H1 (cell line): Measurements from ENCODE around the gene PLCH2. TPM values are rescaled to one million over a fixed set of nuclear protein-coding genes. Genes with fewer than 3 reads are reported as not detected.

Experiments
- CTCF ChIA-PET: fragments of 300-600 bp; sonication (Branson Sonifier 250); formaldehyde crosslinking; loops from one replicate; lab custom pipeline; 2021; ENCODE audit not compliant: partially characterized antibody; lab: Charles Lee
- POLR2A ChIA-PET: fragments of 300-600 bp; sonication (Branson Sonifier 250); formaldehyde crosslinking; loops from one replicate; lab custom pipeline; 2021; ENCODE audit warnings: inconsistent platforms; ENCODE audit not compliant: partially characterized antibody; lab: Charles Lee
- DNase-seq, 2 experiments: peaks; one replicate each; pipeline versions ENCODE4 v3.0.0 to v3.0.0-alpha.2; 2010 to 2022; ENCODE audit warnings: low spot score in 2 of 2, low read depth in 1 of 2, mixed read lengths in 1 of 2
- FAIRE-seq: peaks from 2 replicates; lab custom pipeline; 2011; peaks lifted over from hg19 to GRCh38; lab: Jason Lieb, UNC
- H2AFZ ChIP-seq: 2 replicates; pipeline ENCODE4 v1.8.1; 2012; ENCODE audit warnings: low read length, inconsistent platforms
- H2AK5ac ChIP-seq: 2 replicates; pipeline ENCODE4 v1.6.1; 2013; ENCODE audit warnings: low read depth, low read length
- H2BK120ac ChIP-seq: replicated peaks from 2 replicates; pipeline ENCODE3; 2013; ENCODE audit warnings: low read depth, low read length, inconsistent platforms
- H2BK12ac ChIP-seq: 2 replicates; pipeline ENCODE4 v1.6.1; 2013; ENCODE audit warnings: low read depth, low read length
- H2BK15ac ChIP-seq: 2 replicates; pipeline ENCODE4 v1.6.1; 2013; ENCODE audit warnings: low read length
- H2BK20ac ChIP-seq: 2 replicates; pipeline ENCODE4 v1.6.1; 2013; ENCODE audit warnings: low read length
- H2BK5ac ChIP-seq: 2 replicates; pipeline ENCODE4 v1.6.1; 2013; ENCODE audit warnings: low read depth, low read length
- H3K14ac ChIP-seq: 2 replicates; pipeline ENCODE4 v1.6.1; 2013; ENCODE audit warnings: inconsistent platforms; ENCODE audit not compliant: insufficient read length
- H3K18ac ChIP-seq: 2 replicates; pipeline ENCODE4 v1.6.1; 2013; ENCODE audit warnings: low read length; ENCODE audit errors: extremely low read depth
- H3K23ac ChIP-seq: 2 replicates; pipeline ENCODE4 v1.6.1; 2013; ENCODE audit warnings: inconsistent platforms; ENCODE audit not compliant: insufficient read length
- H3K23me2 ChIP-seq: 2 replicates; pipeline ENCODE4 v1.6.1; 2013; ENCODE audit warnings: low read depth, low read length
- H3K27ac ChIP-seq: 2 replicates; pipeline ENCODE4 v1.6.1; 2011; ENCODE audit warnings: low read depth, low read length, inconsistent platforms
- H3K27me3 ChIP-seq, 4 experiments: replicated peaks in 1 of 4; 1 replicate in 1 of 4; 2 replicates in 3 of 4; pipeline versions ENCODE4 v1.6.1 to v1.8.1; 2011 to 2013; ENCODE audit warnings: low read length in 3 of 4, mild to moderate bottlenecking in 3 of 4, inconsistent platforms in 2 of 4, mixed read lengths in 2 of 4, moderate library complexity in 1 of 4; ENCODE audit not compliant: control insufficient read depth in 3 of 4, insufficient read depth in 3 of 4; ENCODE audit errors: extremely low read depth in 1 of 4
- H3K36me3 ChIP-seq, 4 experiments: 2 replicates each; pipeline versions ENCODE4 v1.6.1 to v1.8.1; 2011 to 2013; ENCODE audit warnings: mild to moderate bottlenecking in 4 of 4, low read length in 3 of 4, moderate library complexity in 2 of 4, control low read depth in 1 of 4, inconsistent platforms in 1 of 4; ENCODE audit not compliant: insufficient read depth in 4 of 4, control insufficient read depth in 2 of 4
- H3K4ac ChIP-seq: replicated peaks from 2 replicates; pipeline ENCODE3; 2013; ENCODE audit warnings: low read length, low read depth, mixed read lengths, inconsistent platforms; ENCODE audit not compliant: insufficient read length
- H3K4me1 ChIP-seq, 4 experiments: replicated peaks in 1 of 4; 1 replicate in 1 of 4; 2 replicates in 3 of 4; pipeline versions ENCODE4 v1.6.1 to v1.8.1; 2011 to 2013; ENCODE audit warnings: low read length in 3 of 4, inconsistent platforms in 2 of 4, mixed read lengths in 1 of 4; ENCODE audit not compliant: insufficient read depth in 4 of 4, control insufficient read depth in 3 of 4
- H3K4me2 ChIP-seq, 2 experiments: 2 replicates each; pipeline versions ENCODE4 v1.6.1 to v1.8.1; 2011 to 2013; ENCODE audit warnings: low read depth in 2 of 2, low read length in 2 of 2, control low read depth in 1 of 2, inconsistent platforms in 1 of 2, mild to moderate bottlenecking in 1 of 2; ENCODE audit not compliant: insufficient read depth in 1 of 2
- H3K4me3 ChIP-seq, 4 experiments: fragments of 200-600, 300-600 bp in 1 of 4; sonication (generic), shearing (Covaris generic), sonication (Bioruptor Twin) in 1 of 4; 2 replicates each; pipeline versions ENCODE4 v1.5.1 to v1.8.1; 2011 to 2016; ENCODE audit warnings: low read length in 4 of 4, low read depth in 3 of 4, control low read depth in 2 of 4, inconsistent platforms in 2 of 4, mild to moderate bottlenecking in 2 of 4, mixed read lengths in 1 of 4, moderate library complexity in 1 of 4; ENCODE audit not compliant: insufficient read depth in 2 of 4; ENCODE audit errors: extremely low read depth in 1 of 4
- H3K56ac ChIP-seq: replicated peaks from 2 replicates; pipeline ENCODE3; 2013; ENCODE audit warnings: low read depth, mild to moderate bottlenecking, mixed read lengths, low read length, inconsistent platforms; ENCODE audit not compliant: insufficient read length
- H3K79me1 ChIP-seq: 2 replicates; pipeline ENCODE4 v1.6.1; 2013; ENCODE audit warnings: low read depth, low read length, control low read depth
- H3K79me2 ChIP-seq, 2 experiments: 2 replicates each; pipeline versions ENCODE4 v1.6.1 to v1.8.1; 2012 to 2013; ENCODE audit warnings: low read length in 2 of 2, mild to moderate bottlenecking in 2 of 2, inconsistent platforms in 1 of 2; ENCODE audit not compliant: insufficient read depth in 2 of 2, control insufficient read depth in 1 of 2
- H3K9ac ChIP-seq, 4 experiments: replicated peaks in 1 of 4; 1 replicate in 1 of 4; 2 replicates in 3 of 4; pipeline versions ENCODE4 v1.6.1 to v1.8.1; 2011 to 2013; ENCODE audit warnings: low read depth in 3 of 4, low read length in 3 of 4, control low read depth in 2 of 4, mild to moderate bottlenecking in 2 of 4, moderate library complexity in 2 of 4, inconsistent platforms in 1 of 4; ENCODE audit errors: extremely low read depth in 1 of 4
- H3K9me3 ChIP-seq, 2 experiments: 2 replicates each; pipeline versions ENCODE4 v1.6.1 to v1.8.1; 2012 to 2013; ENCODE audit warnings: mild to moderate bottlenecking in 2 of 2, moderate library complexity in 2 of 2, control low read depth in 1 of 2, inconsistent platforms in 1 of 2, low read depth in 1 of 2, low read length in 1 of 2, mixed read lengths in 1 of 2; ENCODE audit not compliant: insufficient read depth in 2 of 2
- H4K20me1 ChIP-seq, 2 experiments: replicated peaks in 1 of 2; 2 replicates each; pipeline versions ENCODE3 to v1.8.1; 2011 to 2013; ENCODE audit warnings: inconsistent platforms in 2 of 2, low read length in 2 of 2, mild to moderate bottlenecking in 1 of 2; ENCODE audit not compliant: insufficient read depth in 2 of 2, control insufficient read depth in 1 of 2
- H4K5ac ChIP-seq: 2 replicates; pipeline ENCODE4 v1.6.1; 2013; ENCODE audit warnings: low read length, low read depth, mixed read lengths, inconsistent platforms; ENCODE audit not compliant: insufficient read length
- H4K8ac ChIP-seq: 2 replicates; pipeline ENCODE4 v1.8.0; 2013; ENCODE audit warnings: mild to moderate bottlenecking, moderate library complexity, low read length, inconsistent platforms; ENCODE audit not compliant: insufficient read depth; ENCODE audit errors: extremely low read depth
- H4K91ac ChIP-seq: replicated peaks from 2 replicates; pipeline ENCODE3; 2013; ENCODE audit warnings: low read length, mixed read lengths, inconsistent platforms; ENCODE audit not compliant: insufficient read length
- MAFK ChIP-seq: IDR thresholded peaks from 2 replicates; pipeline ENCODE4 v1.6.1; 2012; ENCODE audit warnings: low read depth, mild to moderate bottlenecking, improper control_type of control experiment, low read length
- POLR2A ChIP-seq, 2 experiments: IDR thresholded peaks; 1 replicate in 1 of 2; 2 replicates in 1 of 2; pipeline ENCODE4 v1.6.1; 2011; ENCODE audit warnings: low read depth in 2 of 2, low read length in 2 of 2, mild to moderate bottlenecking in 2 of 2; ENCODE audit errors: control extremely low read depth in 1 of 2
- WGBS, 2 experiments: shearing (Covaris generic) in 1 of 2; methylation state at CpG; one replicate each; pipeline versions ENCODE4 v1.1.6 to v1.1.7; 2013 to 2015; ENCODE audit warnings: low lambda C conversion rate in 2 of 2, mixed read lengths in 2 of 2, inconsistent platforms in 1 of 2, low coverage in 1 of 2, missing lambda C conversion rate in 1 of 2; ENCODE audit not compliant: insufficient replicate concordance in 2 of 2, insufficient coverage in 1 of 2, insufficient read length in 1 of 2; ENCODE audit errors: extremely low coverage in 1 of 2, missing lambda C conversion rate in 1 of 2; 5-methylcytosine and 5-hydroxymethylcytosine counted together
- polyA plus RNA-seq, 7 experiments: library from polyadenylated mRNA; depleted of rRNA in 3 of 7; stranded (reverse) in 5 of 7; unstranded in 2 of 7; fragments of >200 nt in 5 of 7; fragments of 200-250 nt in 2 of 7; gene quantifications; 1 replicate in 5 of 7; 2 replicates in 1 of 7; 4 replicates in 1 of 7; pipeline versions ENCODE4 v1.2.1 to v1.2.3, GENCODE V29; 2011 to 2013; ENCODE audit warnings: missing spikeins in 2 of 7, mixed read lengths in 2 of 7
- total RNA-seq: library from RNA; stranded (reverse); fragmentation: NEBNext Ultra II Directional; extraction: Animal tissue kit (Norgen Biotek cat#: 25700); gene quantifications from 2 replicates; pipeline ENCODE4 v1.2.1, GENCODE V29; 2021

PLCH2 gene
- total and polyA plus RNA-seq, 2 of the 8 experiments (the other 6 are each of a cell fraction or from before 2014, with no cell fraction given) = 0.14 to 0.19 TPM

- no peaks in the 10 kb centered on the region for H3K23me2 ChIP-seq
- no peaks in the 10 kb centered on the region for H3K36me3 ChIP-seq
- no peak overlapping the region for H3K9ac ChIP-seq
- no peak overlapping the region for H3K4me2 ChIP-seq
- H4K8ac ChIP-seq = no peak overlapping the region; the same call in 1 of the 2 replicates
- no peaks in the 10 kb centered on the region for H3K79me2 ChIP-seq
- H3K23ac ChIP-seq = no peak overlapping the region
- H3K4ac ChIP-seq = no peak overlapping the region
- POLR2A ChIA-PET = interaction anchor here (0.7 to 0.9 kb wide), 3 partner anchors 11 to 89 kb away, joined by 3 read pairs; no protein-coding TSS in a partner anchor
- H3K4me1 ChIP-seq = no peaks in the 10 kb centered on the region
- 94% methylated on average over 23 of the region's 26 CpGs; no CpG with 5 or more reads in 1 of the 2 experiments for WGBS, 2 experiments
- H2BK12ac ChIP-seq = no peak overlapping the region
- H2BK5ac ChIP-seq = no peak overlapping the region
- H2BK15ac ChIP-seq = no peak overlapping the region
- CTCF ChIA-PET = interaction anchor here (0.9 to 1.1 kb wide), 2 partner anchors 19 to 70 kb away, joined by 3 read pairs; no protein-coding TSS in a partner anchor
- H4K5ac ChIP-seq = no peak overlapping the region
- no peak overlapping the region for H2BK20ac ChIP-seq
- no peaks in the 10 kb centered on the region for H3K9me3 ChIP-seq
- no peak overlapping the region for H2BK120ac ChIP-seq
- peaks cover 0 to 11% (median 3%) of the 10 kb centered on the region in 4 experiments; a peak in 3 of 7 replicates for H3K27me3 ChIP-seq
- no peak overlapping the region for H3K14ac ChIP-seq
- no peak overlapping the region for H2AK5ac ChIP-seq
- peaks cover 0 to 4% of the 10 kb centered on the region in 2 experiments for H4K20me1 ChIP-seq
- no peak for FAIRE-seq
- no peak overlapping the region for H4K91ac ChIP-seq
- no peak overlapping the region for H3K4me3 ChIP-seq
- no peak for DNase-seq
- no peak overlapping the region for H2AFZ ChIP-seq
- no peak overlapping the region for H3K18ac ChIP-seq
- H3K56ac ChIP-seq = no peak overlapping the region
- H3K27ac ChIP-seq = no peak overlapping the region
- H3K79me1 ChIP-seq = no peaks in the 10 kb centered on the region
- TF ChIP-seq POLR2A (IDR thresholded peaks at IDR 0.05; ENCODE audit: control extremely low read depth in 1 of 2, low read depth in 2 of 2, low read length in 2 of 2) = no peak
- TF ChIP-seq MAFK = no peak
These were observed 20.7 kb downstream of the PLCH2 start for GRCh38 chr1:2496746-2497145.
